Measurements from ENCODE around the gene TEX22.

TEX22 gene

DNA sequence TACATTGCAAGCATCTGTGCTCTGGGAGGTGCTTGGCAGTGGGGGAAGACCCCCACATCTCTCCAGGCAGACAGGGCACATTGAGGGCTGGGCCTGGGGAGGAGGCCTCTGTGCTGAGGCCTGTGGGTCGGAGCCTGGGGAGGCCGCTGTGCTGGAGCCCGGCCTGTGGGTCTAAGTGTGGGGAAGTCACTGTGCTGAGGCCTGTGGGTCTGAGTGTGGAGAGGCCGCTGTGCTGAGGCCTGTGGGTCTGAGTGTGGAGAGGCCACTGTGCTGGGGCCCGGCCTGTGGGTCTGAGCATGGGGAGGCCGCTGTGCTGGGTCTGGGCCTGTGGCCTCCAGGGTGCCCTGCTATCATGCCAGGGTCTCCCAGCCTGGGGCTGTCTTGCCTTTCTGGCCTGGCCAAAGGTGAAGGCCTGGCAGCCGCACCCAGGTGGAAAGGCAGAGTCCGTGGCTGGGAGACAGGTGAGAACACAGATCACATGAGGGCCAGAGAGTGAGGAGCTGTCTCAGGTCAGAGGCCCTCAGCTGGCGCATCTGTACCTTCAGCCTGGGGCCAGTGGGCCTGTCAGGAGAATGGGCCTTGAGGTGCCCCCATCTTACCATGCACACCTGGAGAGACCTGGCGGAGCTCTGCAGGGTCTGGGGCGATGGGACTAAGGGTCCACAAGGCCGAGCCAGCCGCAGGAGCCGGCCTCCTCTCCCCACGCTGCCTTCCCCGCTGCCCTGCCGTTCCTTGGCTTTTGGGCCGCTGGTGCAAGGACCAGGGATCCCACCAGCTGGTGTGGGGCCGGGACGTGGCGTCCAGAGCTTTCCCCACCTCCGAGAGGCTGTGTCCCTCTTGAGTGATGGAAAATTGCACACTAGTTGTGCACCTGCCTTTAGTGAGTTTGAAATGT lies 57.7 kb downstream of the TEX22 start:
- no peak for DNase-seq (ENCODE audit: low read depth in 2 of 2)

GRCh38 chr14:105456736-105457617 lies 58.6 kb downstream of the TEX22 start:
- DNase-seq (ENCODE audit: low read depth in 2 of 2), result no peak

GRCh38 chr14:105458010-105458409 lies 59.7 kb downstream of the TEX22 start:
- DNase-seq (ENCODE audit: low read depth in 2 of 2), result no peak

GRCh38 chr14:105458571-105458970 lies 60.2 kb downstream of the TEX22 start:
- DNase-seq (ENCODE audit: low read depth in 2 of 2), result no peak

DNA sequence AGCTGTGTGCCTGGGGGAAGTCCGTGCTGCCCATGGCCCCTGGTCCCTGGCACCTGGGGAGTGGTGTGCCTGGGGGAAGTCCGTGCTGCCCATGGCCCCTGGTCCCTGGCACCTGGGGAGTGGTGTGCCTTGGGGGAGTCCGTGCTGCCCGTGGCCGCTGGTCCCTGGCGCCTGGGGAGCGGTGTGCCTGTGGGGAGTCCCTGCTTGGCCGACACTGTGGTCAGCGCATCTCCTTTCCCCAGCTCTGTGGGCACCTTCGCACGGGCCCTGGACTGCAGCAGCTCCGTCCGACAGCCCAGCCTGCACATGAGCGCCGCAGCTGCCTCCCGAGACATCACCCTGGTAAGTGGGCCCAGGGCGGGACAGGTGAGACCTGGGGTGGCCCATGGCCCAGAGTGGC lies 61.8 kb downstream of the TEX22 start:
- no peak for DNase-seq (ENCODE audit: low read depth in 2 of 2)

DNA sequence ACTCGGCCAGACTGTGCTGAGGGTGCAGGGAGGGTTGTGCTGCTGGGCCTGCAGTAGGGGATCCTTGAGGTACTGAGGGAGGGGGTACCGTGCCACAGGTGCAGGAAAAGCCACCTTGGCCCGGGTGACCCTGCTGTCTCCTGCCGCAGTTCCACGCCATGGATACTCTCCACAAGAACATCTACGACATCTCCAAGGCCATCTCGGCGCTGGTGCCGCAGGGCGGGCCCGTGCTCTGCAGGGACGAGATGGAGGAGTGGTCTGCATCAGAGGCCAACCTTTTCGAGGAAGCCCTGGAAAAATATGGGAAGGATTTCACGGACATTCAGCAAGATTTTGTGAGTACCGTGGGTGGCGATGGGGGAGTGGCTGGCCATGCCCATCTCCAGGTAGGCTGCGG lies 62.3 kb downstream of the TEX22 start:
- DNase-seq (ENCODE audit: low read depth in 2 of 2), result no peak

DNA sequence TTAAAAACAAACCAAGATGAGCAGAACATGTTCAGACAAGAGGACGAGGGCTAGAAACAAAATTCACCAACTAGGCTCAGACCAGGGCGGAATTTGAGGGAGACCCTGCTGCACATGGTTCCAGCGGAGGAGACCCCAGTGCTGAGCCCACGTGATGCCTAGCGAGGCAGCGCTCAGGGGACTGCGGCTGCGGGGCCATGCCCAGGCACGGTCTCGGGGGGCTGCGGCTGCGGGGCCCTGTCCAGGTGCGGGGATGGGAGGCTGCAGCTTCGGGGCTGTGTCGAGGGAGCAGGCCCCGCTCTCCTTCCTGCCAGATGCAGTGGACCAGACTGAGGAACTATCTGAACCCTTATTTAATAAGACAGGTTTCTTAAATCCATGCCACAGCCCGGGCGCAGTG lies 63.6 kb downstream of the TEX22 start:
- DNase-seq (ENCODE audit: low read depth in 2 of 2), result no peak
